Right cardiac atrium (tissue), 5 donors: Measurements from ENCODE around the gene MC5R. TPM values are rescaled to one million over a fixed set of nuclear protein-coding genes. Genes with fewer than 3 reads are reported as not detected.

Source experiments
- ATAC-seq, 2 donors: fragments of 200-7000 bp; cut with Tn5 transposase; one replicate each; pipeline versions ENCODE4 v1.8.0 to v1.9.1; 2020; ENCODE audit warnings: moderate library complexity in 2 of 2, mild to moderate bottlenecking in 1 of 2
- DNase-seq, 3 donors: peaks; one replicate each; pipeline ENCODE4 v3.0.0-alpha.2; 2020
- H3K27ac ChIP-seq: one replicate; pipeline ENCODE4 v1.5.1; 2013; ENCODE audit warnings: mild to moderate bottlenecking, low read length, control low read depth, moderate library complexity
- H3K27me3 ChIP-seq: one replicate; pipeline ENCODE4 v1.6.1; 2013; ENCODE audit not compliant: control insufficient read depth, insufficient read depth
- H3K4me1 ChIP-seq: one replicate; pipeline ENCODE4 v1.6.1; 2013; ENCODE audit warnings: low read length; ENCODE audit not compliant: control insufficient read depth, insufficient read depth
- H3K4me3 ChIP-seq: one replicate; pipeline ENCODE4 v1.5.1; 2013; ENCODE audit warnings: low read length, control low read depth
- H3K9me3 ChIP-seq: one replicate; pipeline ENCODE4 v1.6.1; 2013; ENCODE audit warnings: low read length; ENCODE audit not compliant: control insufficient read depth
- WGBS: extraction: QIAGEN DNeasy Blood & Tissue Kit; methylation state at CpG from one replicate; pipeline ENCODE4 v1.1.7; 2013; 5-methylcytosine and 5-hydroxymethylcytosine counted together
- intact Hi-C, 4 donors: fragments of 100-400 bp; cut with DNase I; formaldehyde crosslinking; loops; one replicate each; pipeline versions ENCODE4 v1.11.0 to v1.14.0; 2022 to 2023
- long read RNA-seq, 4 donors: library from polyadenylated mRNA; unstranded; transcript quantifications; one replicate each; pipeline ENCODE4 v2.0.0, GENCODE V29; 2020 to 2021
- polyA plus RNA-seq: library from polyadenylated mRNA; stranded (reverse); fragments of 200-250 nt; gene quantifications from one replicate; pipeline ENCODE4 v1.2.3, GENCODE V29; 2013
- total RNA-seq, 4 donors: library from RNA; stranded (reverse); fragmentation: NEBNext Ultra II Directional; extraction: Animal tissue kit (Norgen Biotek cat#: 25700); gene quantifications; one replicate each; pipeline ENCODE4 v1.2.1, GENCODE V29; 2021
- donor health status: healthy with polysubstance abuse.
- donor health status: DM: no; HTN: yes; CAD: no.
- donor health status: DM: no; HTN: no; CAD: no.
- donor health status: DM: no; HTN: yes; CAD: no; lungs with severe emphysema.
- donor health status: DM: yes; HTN: yes; CAD: no.

Gene MC5R
- total RNA-seq, result not detected
- polyA plus RNA-seq, result not detected
- long read RNA-seq, donor 1, result 0 reads
- long read RNA-seq, donor 2, result 0 reads
- long read RNA-seq, donor 3, result 0 reads
- long read RNA-seq, donor 4, result 0 reads

DNA sequence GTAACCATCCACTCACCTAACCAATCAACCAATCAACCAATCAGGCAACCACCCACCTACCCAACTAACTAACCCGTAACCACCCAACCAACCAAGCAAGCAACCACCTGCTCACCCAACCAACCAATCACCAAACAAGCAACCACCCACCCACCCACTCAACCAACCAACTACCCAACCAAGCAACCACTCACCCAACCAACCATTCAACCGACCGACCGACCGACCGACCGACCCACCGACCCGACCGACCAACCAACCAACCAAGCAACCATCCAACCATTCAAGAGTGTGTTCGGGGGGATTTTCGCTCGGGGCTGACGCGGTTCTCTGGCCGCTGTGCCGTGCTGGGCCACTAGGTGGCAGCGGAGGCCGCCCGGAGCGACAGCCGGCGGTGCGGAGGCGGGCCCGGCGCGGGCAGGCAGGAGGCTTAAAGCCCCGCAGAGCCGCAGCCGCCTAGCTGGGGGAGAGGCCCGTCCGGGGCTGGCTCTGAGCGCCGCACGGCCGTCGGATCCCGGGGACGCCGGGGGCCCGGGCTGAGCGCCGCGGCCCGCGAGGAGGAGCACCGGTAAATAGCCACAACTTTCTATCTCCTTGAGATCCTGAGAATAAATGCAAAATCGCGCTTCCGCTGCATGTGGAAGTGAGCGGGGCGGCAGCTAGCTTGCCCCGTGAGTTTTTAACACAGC lies at the start of gene MC5R:
Gene MC5R (plus strand): TSS at position 443 of the 689 bp plus-strand sequence. CDS start 1,617 bp downstream, outside the sequence.
- H3K4me1 ChIP-seq, result no peaks in the 10 kb centered on the region
- no peaks in the 10 kb centered on the region for H3K9me3 ChIP-seq
- ATAC-seq, result peak; percentile 86 to 95
- H3K4me3 ChIP-seq, result peak within 1 kb of the TSS; percentile 62
- peak; percentile 72 to 86 (median 85) for DNase-seq
- H3K27me3 ChIP-seq, result no peaks in the 10 kb centered on the region
- intact Hi-C loops, result loop anchor here in 1 of 4 donors (5.0 kb wide), 1 partner anchor 263 kb away; no protein-coding TSS in a partner anchor
- 4% methylated on average over 54 of the region's 54 CpGs for WGBS
- no peak within 1 kb of the TSS for H3K27ac ChIP-seq

DNA sequence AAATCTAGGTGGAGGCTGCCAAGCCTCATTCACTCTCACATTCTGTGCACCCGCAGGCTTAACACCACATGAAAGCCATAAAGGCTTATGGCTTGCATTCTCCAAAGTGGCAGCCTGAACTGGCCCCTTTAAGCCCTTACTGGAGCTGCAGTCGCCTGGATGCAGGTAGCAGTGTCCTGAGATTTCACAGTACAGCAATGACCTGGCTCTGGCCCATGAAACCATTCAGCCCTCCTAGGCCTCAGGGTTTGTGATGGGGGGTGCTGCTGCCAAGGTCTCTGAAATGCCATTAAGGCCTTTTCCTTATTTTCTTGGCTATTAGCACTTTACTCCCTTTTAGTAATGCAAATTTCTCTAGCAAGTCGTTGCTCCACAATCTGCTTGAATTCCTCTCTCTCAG lies 48.9 kb upstream of the MC5R start:
- H3K27ac ChIP-seq, result no peak overlapping the region
- H3K27me3 ChIP-seq, result no peaks in the 10 kb centered on the region
- no peaks in the 10 kb centered on the region for H3K4me1 ChIP-seq
- ATAC-seq, result no peak
- H3K4me3 ChIP-seq, result no peak overlapping the region
- no peaks in the 10 kb centered on the region for H3K9me3 ChIP-seq
- intact Hi-C loops, result no loop called here
- DNase-seq, result no peak
- WGBS, result 66% methylated on average over 3 of the region's 3 CpGs

DNA sequence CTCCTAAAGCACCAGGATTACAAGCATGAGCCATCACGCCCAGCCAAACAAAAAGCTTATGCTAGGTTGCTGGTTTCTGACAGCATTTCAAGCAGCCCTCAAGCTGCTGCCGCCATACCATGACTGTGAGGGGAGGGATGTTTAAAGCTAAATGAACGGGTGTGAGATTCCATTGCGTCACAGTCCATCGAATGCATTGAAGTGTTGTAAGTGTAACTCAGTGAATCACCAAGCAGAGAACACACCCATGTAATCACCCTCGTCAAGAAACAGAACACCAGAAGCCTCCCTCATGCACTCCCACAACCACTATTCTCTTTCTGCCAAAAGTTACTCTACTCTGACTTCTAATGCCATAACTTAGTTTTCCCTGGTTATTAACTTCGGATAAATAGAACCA lies 32.8 kb upstream of the MC5R start:
- DNase-seq (no peak), ATAC-seq (no peak)
- H3K27me3 ChIP-seq, result no peaks in the 10 kb centered on the region
- intact Hi-C loops, result no loop called here
- WGBS, result 65% methylated on average over 7 of the region's 7 CpGs
- H3K4me3 ChIP-seq, result no peak overlapping the region
- H3K9me3 ChIP-seq, result no peaks in the 10 kb centered on the region
- H3K4me1 ChIP-seq, result no peaks in the 10 kb centered on the region
- no peak overlapping the region for H3K27ac ChIP-seq

DNA sequence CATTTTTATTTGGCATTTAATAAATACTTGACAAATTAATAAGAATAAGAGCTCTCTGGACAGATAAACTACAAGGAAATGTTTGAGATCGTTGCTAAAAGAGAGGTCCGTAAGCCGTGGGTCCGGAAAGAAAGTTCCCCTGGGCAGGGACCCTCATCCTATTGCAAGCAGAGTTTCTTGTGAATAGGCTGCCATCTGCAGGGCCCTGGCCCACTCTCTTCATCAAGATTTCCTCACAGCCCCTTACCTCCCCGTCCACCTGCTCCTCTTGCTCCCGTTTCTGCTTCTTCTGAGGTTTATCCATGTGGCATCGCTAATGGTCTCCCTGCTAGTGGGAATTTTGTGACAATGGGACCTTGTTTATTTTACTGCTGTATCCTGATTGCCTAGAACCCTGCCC lies 30.1 kb upstream of the MC5R start:
- Histone ChIP-seq H3K4me1 (no peaks in the 10 kb centered on the region), H3K9me3 (no peaks in the 10 kb centered on the region), H3K4me3 (no peak overlapping the region), H3K27me3 (no peaks in the 10 kb centered on the region), H3K27ac (no peak overlapping the region)
- ATAC-seq (no peak), DNase-seq (no peak)
- 44% methylated on average over 7 of the region's 7 CpGs for WGBS
- intact Hi-C loops, result no loop called here

GRCh38 chr18:13796515-13796914 lies 27.4 kb upstream of the MC5R start:
- no peaks in the 10 kb centered on the region for H3K27me3 ChIP-seq
- no peaks in the 10 kb centered on the region for H3K4me1 ChIP-seq
- no peak overlapping the region for H3K4me3 ChIP-seq
- intact Hi-C loops, result no loop called here
- no peaks in the 10 kb centered on the region for H3K9me3 ChIP-seq
- no peak for ATAC-seq
- no peak overlapping the region for H3K27ac ChIP-seq
- DNase-seq, result no peak
- WGBS, result 82% methylated on average over 14 of the region's 14 CpGs

GRCh38 chr18:13797157-13797611 lies 26.8 kb upstream of the MC5R start:
- H3K9me3 ChIP-seq, result no peaks in the 10 kb centered on the region
- intact Hi-C loops, result no loop called here
- DNase-seq (no peak), ATAC-seq (no peak)
- 43% methylated on average over 3 of the region's 3 CpGs for WGBS
- no peaks in the 10 kb centered on the region for H3K27me3 ChIP-seq
- no peak overlapping the region for H3K27ac ChIP-seq
- H3K4me1 ChIP-seq, result no peaks in the 10 kb centered on the region
- no peak overlapping the region for H3K4me3 ChIP-seq

GRCh38 chr18:13799396-13799795 lies 24.6 kb upstream of the MC5R start:
- intact Hi-C loops, result no loop called here
- WGBS, result 93% methylated on average over 11 of the region's 11 CpGs
- Histone ChIP-seq H3K4me1 (no peaks in the 10 kb centered on the region), H3K27me3 (no peaks in the 10 kb centered on the region), H3K4me3 (no peak overlapping the region), H3K9me3 (no peaks in the 10 kb centered on the region), H3K27ac (no peak overlapping the region)
- DNase-seq (no peak), ATAC-seq (no peak)

- intact Hi-C loops, result loop anchor here in 1 of 4 donors (5.0 kb wide), 1 partner anchor 583 kb away; the partner anchor contains the start of gene LDLRAD4
- H3K27me3 ChIP-seq, result no peaks in the 10 kb centered on the region
- H3K4me1 ChIP-seq, result no peaks in the 10 kb centered on the region
- no peak overlapping the region for H3K27ac ChIP-seq
- H3K9me3 ChIP-seq, result no peaks in the 10 kb centered on the region
- ATAC-seq (peak; percentile 93 to 96), DNase-seq (peak; percentile 73 to 88 (median 87))
- peak overlapping the region; percentile 27 for H3K4me3 ChIP-seq
- WGBS, result 14% methylated on average over 30 of the region's 30 CpGs
Observed at GRCh38 chr18:13800505-13801259, 23.3 kb upstream of the MC5R start.

DNA sequence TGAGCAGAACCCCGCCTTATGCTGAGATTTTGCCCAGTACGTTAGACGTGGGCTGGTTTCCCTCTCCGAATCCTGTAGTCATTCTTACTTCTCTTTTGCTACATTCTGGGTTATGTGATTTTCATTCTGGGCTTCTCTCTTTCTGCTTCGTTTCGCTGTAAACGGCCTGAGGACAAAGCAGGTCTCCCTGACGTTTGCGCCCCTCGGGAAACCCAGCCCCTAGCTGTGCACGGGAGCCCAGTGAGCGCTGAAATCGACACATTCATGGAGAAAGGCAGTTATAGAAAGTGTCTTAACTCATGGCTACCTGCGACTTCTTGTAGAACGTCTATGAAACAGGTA lies 22.7 kb upstream of the MC5R start:
- Histone ChIP-seq H3K9me3 (no peaks in the 10 kb centered on the region), H3K27me3 (no peaks in the 10 kb centered on the region), H3K27ac (no peak overlapping the region), H3K4me3 (peak overlapping the region; percentile 27), H3K4me1 (no peaks in the 10 kb centered on the region)
- ATAC-seq (no peak), DNase-seq (no peak)
- intact Hi-C loops, result loop anchor here in 1 of 4 donors (5.0 kb wide), 1 partner anchor 584 kb away; the partner anchor contains the start of gene LDLRAD4
- WGBS, result 13% methylated on average over 15 of the region's 15 CpGs

DNA sequence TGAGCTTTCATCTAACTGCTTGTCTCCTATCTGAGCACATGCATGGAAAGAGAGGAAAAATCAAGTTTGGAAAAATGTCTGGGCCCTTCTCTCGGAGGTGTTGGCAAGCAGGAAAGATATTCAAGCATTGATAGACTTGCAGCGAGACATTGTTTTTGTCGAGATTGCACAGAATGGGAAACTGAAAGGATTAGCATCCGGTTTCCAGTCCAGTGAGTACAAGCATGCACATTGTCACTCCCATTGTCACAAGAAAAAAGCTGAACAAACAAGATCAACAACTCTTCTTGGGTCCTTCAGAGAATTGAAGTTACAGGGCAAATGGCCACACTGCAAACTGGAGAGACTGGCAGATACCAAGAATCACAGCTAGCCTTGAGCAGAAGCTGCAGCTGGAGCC lies 19.6 kb upstream of the MC5R start:
- intact Hi-C loops, result loop anchor here in 1 of 4 donors (5.0 kb wide), 1 partner anchor 587 kb away; the partner anchor contains the start of gene LDLRAD4
- 51% methylated on average over 4 of the region's 4 CpGs for WGBS

More for the DNA sequence above, 19.6 kb upstream of the MC5R start:
- Histone ChIP-seq H3K9me3 (no peaks in the 10 kb centered on the region), H3K27me3 (no peaks in the 10 kb centered on the region), H3K27ac (no peak overlapping the region), H3K4me3 (no peak overlapping the region), H3K4me1 (no peaks in the 10 kb centered on the region)
- DNase-seq (no peak), ATAC-seq (peak in 1 of 2 donors; percentile 44)
